Spinal cord (tissue), 10 donors: ENCODE data around the gene MAP3K5. TPM values are rescaled to one million over a fixed set of nuclear protein-coding genes. Genes with fewer than 3 reads are reported as not detected.
"Not testable (repeated sequence)": the region's sequence is repeated elsewhere in the genome, so short reads cannot be mapped to it uniquely, and the experiment has no call there.

Source experiments
- DNase-seq, 6 donors: peaks; one replicate each; pipeline versions ENCODE4 v3.0.0 to v3.0.0-alpha.2; 2013 to 2015; ENCODE audit warnings: low spot score in 6 of 6, low read depth in 4 of 6
- H3K27ac ChIP-seq: one replicate; pipeline ENCODE4 v1.5.1; 2013; ENCODE audit warnings: low read depth, low read length, control low read depth
- H3K27me3 ChIP-seq: one replicate; pipeline ENCODE4 v1.6.1; 2013; ENCODE audit warnings: low read length; ENCODE audit not compliant: control insufficient read depth, insufficient read depth
- H3K36me3 ChIP-seq: one replicate; pipeline ENCODE4 v1.6.1; 2013; ENCODE audit warnings: low read length; ENCODE audit not compliant: control insufficient read depth, insufficient read depth
- H3K4me1 ChIP-seq: one replicate; pipeline ENCODE4 v1.6.1; 2013; ENCODE audit warnings: low read length; ENCODE audit not compliant: control insufficient read depth, insufficient read depth
- H3K4me3 ChIP-seq: one replicate; pipeline ENCODE4 v1.5.1; 2013; ENCODE audit warnings: low read depth, low read length, control low read depth
- H3K9me3 ChIP-seq: one replicate; pipeline ENCODE4 v1.6.1; 2013; ENCODE audit warnings: low read length; ENCODE audit not compliant: control insufficient read depth, insufficient read depth
- WGBS: methylation state at CpG from one replicate; pipeline ENCODE4 v1.1.5; 2013; ENCODE audit warnings: missing lambda C conversion rate; ENCODE audit not compliant: insufficient coverage; 5-methylcytosine and 5-hydroxymethylcytosine counted together
- polyA plus RNA-seq, 2 donors: library from polyadenylated mRNA; unstranded; fragments of 120-200 nt; gene quantifications; one replicate each; pipeline ENCODE4 v1.2.1, GENCODE V29; 2013; ENCODE audit not compliant: insufficient read length in 2 of 2
- total RNA-seq, 2 donors: library from RNA; depleted of rRNA in 1 of 2; stranded (reverse); fragments of 120-200 nt in 1 of 2; fragments of >200 nt in 1 of 2; gene quantifications; one replicate each; pipeline versions ENCODE4 v1.2.3 to v1.2.4, GENCODE V29; 2013 to 2014
- donor health status: healthy.

MAP3K5 gene
- total and polyA plus RNA-seq, 4 donors: 8.5 to 26.9 (median 9.7) TPM

GRCh38 chr6:136718476-136718875 lies 73.8 kb downstream of the MAP3K5 start:
- WGBS: no CpG with 5 or more reads among the region's 1 CpG
- H3K4me1 ChIP-seq: no peaks in the 10 kb centered on the region
- H3K27ac ChIP-seq: no peak overlapping the region
- no peak for DNase-seq
- H3K36me3 ChIP-seq: no peaks in the 10 kb centered on the region
- no peaks in the 10 kb centered on the region for H3K9me3 ChIP-seq
- H3K27me3 ChIP-seq: no peaks in the 10 kb centered on the region
- H3K4me3 ChIP-seq: no peak overlapping the region

GRCh38 chr6:136717716-136717990 lies 74.6 kb downstream of the MAP3K5 start:
- no CpG with 5 or more reads among the region's 1 CpG for WGBS

GRCh38 chr6:136716917-136717715 lies 75.2 kb downstream of the MAP3K5 start:
- H3K9me3 ChIP-seq: no peaks in the 10 kb centered on the region
- no peaks in the 10 kb centered on the region for H3K36me3 ChIP-seq
- H3K4me3 ChIP-seq: no peak overlapping the region
- H3K4me1 ChIP-seq: no peaks in the 10 kb centered on the region
- H3K27me3 ChIP-seq: no peaks in the 10 kb centered on the region
- WGBS: 75% methylated on average over 1 of the region's 4 CpGs
- H3K27ac ChIP-seq: no peak overlapping the region
- DNase-seq: no peak

More at GRCh38 chr6:136717716-136717990, 74.6 kb downstream of the MAP3K5 start:
- Histone ChIP-seq H3K9me3 (no peaks in the 10 kb centered on the region), H3K4me3 (no peak overlapping the region), H3K4me1 (no peaks in the 10 kb centered on the region), H3K36me3 (no peaks in the 10 kb centered on the region), H3K27ac (no peak overlapping the region), H3K27me3 (no peaks in the 10 kb centered on the region)
- DNase-seq: no peak

GRCh38 chr6:136712642-136713041 lies 79.6 kb downstream of the MAP3K5 start:
- WGBS: no CpG with 5 or more reads among the region's 4 CpGs
- not testable (repeated sequence) for H3K27me3 ChIP-seq, H3K36me3 ChIP-seq, DNase-seq, H3K4me1 ChIP-seq, H3K27ac ChIP-seq, H3K4me3 ChIP-seq, H3K9me3 ChIP-seq

GRCh38 chr6:136711644-136712043 lies 80.6 kb downstream of the MAP3K5 start:
- no peak overlapping the region for H3K27ac ChIP-seq
- peaks cover 2% of the 10 kb centered on the region for H3K4me1 ChIP-seq
- no CpG with 5 or more reads among the region's 2 CpGs for WGBS

GRCh38 chr6:136710877-136711552 lies 81.3 kb downstream of the MAP3K5 start:
- Histone ChIP-seq H3K9me3 (no peaks in the 10 kb centered on the region), H3K27ac (no peak overlapping the region), H3K4me1 (peaks cover 7% of the 10 kb centered on the region), H3K36me3 (no peaks in the 10 kb centered on the region), H3K4me3 (no peak overlapping the region), H3K27me3 (no peaks in the 10 kb centered on the region)
- WGBS: 90% methylated on average over 4 of the region's 7 CpGs
- DNase-seq: no peak

More at GRCh38 chr6:136711644-136712043, 80.6 kb downstream of the MAP3K5 start:
- H3K27me3 ChIP-seq: no peaks in the 10 kb centered on the region
- no peak for DNase-seq
- no peaks in the 10 kb centered on the region for H3K9me3 ChIP-seq
- no peak overlapping the region for H3K4me3 ChIP-seq
- H3K36me3 ChIP-seq: no peaks in the 10 kb centered on the region

GRCh38 chr6:136709429-136709828 lies 82.8 kb downstream of the MAP3K5 start:
- no peaks in the 10 kb centered on the region for H3K9me3 ChIP-seq
- H3K4me3 ChIP-seq: no peak overlapping the region
- H3K4me1 ChIP-seq: peaks cover 9% of the 10 kb centered on the region
- H3K36me3 ChIP-seq: no peaks in the 10 kb centered on the region
- no peaks in the 10 kb centered on the region for H3K27me3 ChIP-seq
- peak in 1 of 6 donors; percentile 33 for DNase-seq
- H3K27ac ChIP-seq: no peak overlapping the region

- WGBS: 41% methylated on average over 4 of the region's 5 CpGs
These were observed 85.8 kb downstream of the MAP3K5 start for GRCh38 chr6:136706430-136706829.

GRCh38 chr6:136703331-136703865 lies 88.9 kb downstream of the MAP3K5 start:
- no peak for DNase-seq
- H3K9me3 ChIP-seq: no peaks in the 10 kb centered on the region
- H3K4me1 ChIP-seq: peaks cover 9% of the 10 kb centered on the region
- no peaks in the 10 kb centered on the region for H3K36me3 ChIP-seq
- H3K27ac ChIP-seq: no peak overlapping the region
- H3K4me3 ChIP-seq: no peak overlapping the region
- H3K27me3 ChIP-seq: no peaks in the 10 kb centered on the region
- 65% methylated on average over 3 of the region's 7 CpGs for WGBS

More at GRCh38 chr6:136706430-136706829, 85.8 kb downstream of the MAP3K5 start:
- Histone ChIP-seq H3K9me3 (no peaks in the 10 kb centered on the region), H3K27me3 (no peaks in the 10 kb centered on the region), H3K4me1 (peaks cover 9% of the 10 kb centered on the region), H3K27ac (no peak overlapping the region), H3K4me3 (no peak overlapping the region), H3K36me3 (no peaks in the 10 kb centered on the region)
- peak in 5 of 6 donors; percentile 12 to 84 (median 39) for DNase-seq

- no CpG with 5 or more reads among the region's 3 CpGs for WGBS
These were observed 91.2 kb downstream of the MAP3K5 start for GRCh38 chr6:136701045-136701444.

More at GRCh38 chr6:136701045-136701444, 91.2 kb downstream of the MAP3K5 start:
- no peak overlapping the region for H3K27ac ChIP-seq
- H3K4me1 ChIP-seq: peaks cover 3% of the 10 kb centered on the region
- no peaks in the 10 kb centered on the region for H3K27me3 ChIP-seq
- H3K9me3 ChIP-seq: no peaks in the 10 kb centered on the region
- no peak for DNase-seq
- H3K4me3 ChIP-seq: no peak overlapping the region
- H3K36me3 ChIP-seq: no peaks in the 10 kb centered on the region
